SU-DHL-6 (cell line): ENCODE measurements around the gene TCF12.

Experiments used
- H2AFZ ChIP-seq: fragments of 200-600 bp; sonication (generic); 2 replicates; pipeline ENCODE4 v1.6.1; 2014; ENCODE audit warnings: low read depth, mild to moderate bottlenecking, moderate library complexity, mixed read lengths, antibody characterized with exemption, low read length; ENCODE audit not compliant: severe bottlenecking
- H3F3A ChIP-seq: fragments of 200-600 bp; shearing (Covaris generic); 2 replicates; pipeline ENCODE4 v1.6.0; 2016; ENCODE audit warnings: antibody characterized with exemption, mild to moderate bottlenecking; ENCODE audit not compliant: insufficient read depth
- H3K27ac ChIP-seq: fragments of 200-600 bp; sonication (generic); 2 replicates; pipeline ENCODE4 v1.5.1; 2016; ENCODE audit warnings: low read depth, mild to moderate bottlenecking, low read length, moderate library complexity, mixed read lengths
- H3K27me3 ChIP-seq: fragments of 200-600 bp; sonication (generic), shearing (Covaris generic); 2 replicates; pipeline ENCODE4 v1.6.0; 2014; ENCODE audit warnings: mild to moderate bottlenecking, low read length
- H3K36me3 ChIP-seq: fragments of 200-600 bp; sonication (generic); 2 replicates; pipeline ENCODE4 v1.6.1; 2014; ENCODE audit warnings: mild to moderate bottlenecking, low read length, mixed read lengths
- H3K4me2 ChIP-seq: fragments of 300-600, 200-600 bp; shearing (Covaris generic), sonication (generic); 2 replicates; pipeline ENCODE4 v1.6.0; 2014; ENCODE audit warnings: low read length, low read depth, mild to moderate bottlenecking; ENCODE audit not compliant: poor library complexity, severe bottlenecking
- H3K4me3 ChIP-seq: fragments of 200-600 bp; sonication (generic); 2 replicates; pipeline ENCODE4 v1.5.1; 2014; ENCODE audit warnings: antibody characterized with exemption, low read length, mild to moderate bottlenecking, mixed read lengths; ENCODE audit not compliant: insufficient read depth, poor library complexity, severe bottlenecking
- H3K79me2 ChIP-seq: fragments of 200-600 bp; sonication (generic); 2 replicates; pipeline ENCODE4 v1.6.1; 2014; ENCODE audit warnings: mild to moderate bottlenecking, low read length, moderate library complexity; ENCODE audit not compliant: insufficient read depth
- H3K9ac ChIP-seq: fragments of 200-600 bp; sonication (generic); 2 replicates; pipeline ENCODE4 v1.7.0; 2014; ENCODE audit warnings: mild to moderate bottlenecking, low read length
- H3K9me2 ChIP-seq: fragments of 200-600 bp; sonication (generic); replicated peaks from 2 replicates; pipeline ENCODE4 v1.6.1; 2014; ENCODE audit warnings: low read length; ENCODE audit not compliant: insufficient read depth
- H3K9me3 ChIP-seq: fragments of 200-600 bp; sonication (generic); 2 replicates; pipeline ENCODE4 v1.6.1; 2014; ENCODE audit warnings: low read length, mixed read lengths; ENCODE audit not compliant: insufficient read depth
- H4K20me1 ChIP-seq: fragments of 200-600 bp; sonication (generic); 2 replicates; pipeline ENCODE4 v1.6.1; 2014; ENCODE audit warnings: low read depth, mild to moderate bottlenecking, antibody characterized with exemption, low read length, moderate library complexity, mixed read lengths
- EZH2phosphoT487 ChIP-seq: fragments of 200-600 bp; sonication (generic), shearing (Covaris generic); conservative IDR thresholded peaks from 2 replicates; pipeline ENCODE4 v1.6.1; 2018; ENCODE audit warnings: mild to moderate bottlenecking, antibody characterized with exemption, low read length, moderate library complexity, mixed read lengths
- TF ChIP-seq, protein P1 (sequence below): fragments of 200-600 bp; sonication (generic); IDR thresholded peaks from one replicate; pipeline ENCODE4 v1.5.1; 2017; ENCODE audit warnings: antibody characterized with exemption, mild to moderate bottlenecking, low read length, moderate library complexity; ENCODE audit not compliant: insufficient read depth, poor library complexity, severe bottlenecking

The TCF12 gene

GRCh38 chr15:57079446-57079845, 161.0 kb downstream of the TCF12 start:
- Histone ChIP-seq H3K9me3 (no peaks in the 10 kb centered on the region), H4K20me1 (no peaks in the 10 kb centered on the region), H3K9me2 (no peaks in the 10 kb centered on the region), H3K4me2 (no peak overlapping the region), H3K27me3 (no peaks in the 10 kb centered on the region), H3K36me3 (no peaks in the 10 kb centered on the region), H3K27ac (no peak overlapping the region), H3F3A (no peaks in the 10 kb centered on the region), H2AFZ (no peak overlapping the region), H3K79me2 (0 out of 2 replicates have a peak, but pooled peaks cover 7% of the 10 kb centered on the region), H3K9ac (no peak overlapping the region), H3K4me3 (no peak overlapping the region)
- TF ChIP-seq, protein P1, sequence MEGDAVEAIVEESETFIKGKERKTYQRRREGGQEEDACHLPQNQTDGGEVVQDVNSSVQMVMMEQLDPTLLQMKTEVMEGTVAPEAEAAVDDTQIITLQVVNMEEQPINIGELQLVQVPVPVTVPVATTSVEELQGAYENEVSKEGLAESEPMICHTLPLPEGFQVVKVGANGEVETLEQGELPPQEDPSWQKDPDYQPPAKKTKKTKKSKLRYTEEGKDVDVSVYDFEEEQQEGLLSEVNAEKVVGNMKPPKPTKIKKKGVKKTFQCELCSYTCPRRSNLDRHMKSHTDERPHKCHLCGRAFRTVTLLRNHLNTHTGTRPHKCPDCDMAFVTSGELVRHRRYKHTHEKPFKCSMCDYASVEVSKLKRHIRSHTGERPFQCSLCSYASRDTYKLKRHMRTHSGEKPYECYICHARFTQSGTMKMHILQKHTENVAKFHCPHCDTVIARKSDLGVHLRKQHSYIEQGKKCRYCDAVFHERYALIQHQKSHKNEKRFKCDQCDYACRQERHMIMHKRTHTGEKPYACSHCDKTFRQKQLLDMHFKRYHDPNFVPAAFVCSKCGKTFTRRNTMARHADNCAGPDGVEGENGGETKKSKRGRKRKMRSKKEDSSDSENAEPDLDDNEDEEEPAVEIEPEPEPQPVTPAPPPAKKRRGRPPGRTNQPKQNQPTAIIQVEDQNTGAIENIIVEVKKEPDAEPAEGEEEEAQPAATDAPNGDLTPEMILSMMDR = no peak
- TF ChIP-seq EZH2phosphoT487 = no peak

GRCh38 chr15:57079931-57080620, 161.6 kb downstream of the TCF12 start:
- H3K27me3 ChIP-seq = no peaks in the 10 kb centered on the region
- H3K9me2 ChIP-seq = no peaks in the 10 kb centered on the region
- TF ChIP-seq, protein P1 = no peak
- no peak for TF ChIP-seq EZH2phosphoT487
- no peak overlapping the region for H3K9ac ChIP-seq
- 0 out of 2 replicates have a peak, but pooled peaks cover 7% of the 10 kb centered on the region for H3K79me2 ChIP-seq
- H3K9me3 ChIP-seq = no peaks in the 10 kb centered on the region
- no peaks in the 10 kb centered on the region for H4K20me1 ChIP-seq
- no peak overlapping the region for H3K4me3 ChIP-seq
- no peaks in the 10 kb centered on the region for H3F3A ChIP-seq
- no peak overlapping the region for H2AFZ ChIP-seq
- H3K27ac ChIP-seq = no peak overlapping the region
- H3K36me3 ChIP-seq = no peaks in the 10 kb centered on the region
- H3K4me2 ChIP-seq = no peak overlapping the region

DNA sequence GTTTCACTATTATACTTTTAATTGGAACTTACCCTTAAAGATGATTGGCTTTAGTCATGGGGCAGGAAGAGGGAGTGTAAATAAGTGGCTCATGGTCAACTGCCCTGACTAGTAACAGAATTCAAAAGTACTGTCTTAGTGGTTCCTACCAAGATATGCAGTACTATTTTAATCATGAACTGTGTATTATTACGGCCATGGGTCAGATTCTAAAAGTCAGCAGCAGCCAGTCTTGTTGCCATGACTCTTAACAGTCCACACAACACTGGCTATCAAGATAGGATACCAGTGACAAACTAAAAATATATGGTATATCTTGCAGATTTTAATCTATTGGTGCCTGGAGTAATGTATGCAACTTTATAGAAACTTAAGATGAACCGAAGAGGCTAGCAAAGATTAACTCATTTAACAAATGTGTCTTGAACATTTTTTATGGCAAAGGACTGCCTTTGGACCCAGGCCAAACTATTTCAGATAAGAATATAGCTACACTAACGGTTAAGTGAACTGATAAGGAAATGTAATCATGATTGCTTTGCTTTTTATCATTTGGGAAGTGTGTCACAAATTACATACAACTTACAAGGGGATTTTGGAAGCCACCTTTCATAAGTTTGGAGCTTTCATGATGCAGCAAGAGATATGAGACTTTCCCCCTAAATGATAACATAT, 163.7 kb downstream of the TCF12 start:
- no peaks in the 10 kb centered on the region for H3K27me3 ChIP-seq

More for the DNA sequence above, 163.7 kb downstream of the TCF12 start:
- TF ChIP-seq EZH2phosphoT487 = no peak
- TF ChIP-seq, protein P1 = no peak
- H3K9me2 ChIP-seq = no peaks in the 10 kb centered on the region
- H3K4me3 ChIP-seq = no peak overlapping the region
- no peaks in the 10 kb centered on the region for H4K20me1 ChIP-seq
- 0 out of 2 replicates have a peak, but pooled peaks cover 7% of the 10 kb centered on the region for H3K79me2 ChIP-seq
- no peak overlapping the region for H3K4me2 ChIP-seq
- no peaks in the 10 kb centered on the region for H3K9me3 ChIP-seq
- H3K9ac ChIP-seq = no peak overlapping the region
- no peak overlapping the region for H2AFZ ChIP-seq
- no peaks in the 10 kb centered on the region for H3F3A ChIP-seq
- no peak overlapping the region for H3K27ac ChIP-seq
- H3K36me3 ChIP-seq = no peaks in the 10 kb centered on the region
